ENCODE data around the gene GALM. TPM values are rescaled to one million over a fixed set of nuclear protein-coding genes. Genes with fewer than 3 reads are reported as not detected.
"Not testable (repeated sequence)": the region's sequence is repeated elsewhere in the genome, so short reads cannot be mapped to it uniquely, and the experiment has no call there.

GALM gene
- total RNA-seq, 1 experiment from 2014 or later, result 47.0 TPM

DNA sequence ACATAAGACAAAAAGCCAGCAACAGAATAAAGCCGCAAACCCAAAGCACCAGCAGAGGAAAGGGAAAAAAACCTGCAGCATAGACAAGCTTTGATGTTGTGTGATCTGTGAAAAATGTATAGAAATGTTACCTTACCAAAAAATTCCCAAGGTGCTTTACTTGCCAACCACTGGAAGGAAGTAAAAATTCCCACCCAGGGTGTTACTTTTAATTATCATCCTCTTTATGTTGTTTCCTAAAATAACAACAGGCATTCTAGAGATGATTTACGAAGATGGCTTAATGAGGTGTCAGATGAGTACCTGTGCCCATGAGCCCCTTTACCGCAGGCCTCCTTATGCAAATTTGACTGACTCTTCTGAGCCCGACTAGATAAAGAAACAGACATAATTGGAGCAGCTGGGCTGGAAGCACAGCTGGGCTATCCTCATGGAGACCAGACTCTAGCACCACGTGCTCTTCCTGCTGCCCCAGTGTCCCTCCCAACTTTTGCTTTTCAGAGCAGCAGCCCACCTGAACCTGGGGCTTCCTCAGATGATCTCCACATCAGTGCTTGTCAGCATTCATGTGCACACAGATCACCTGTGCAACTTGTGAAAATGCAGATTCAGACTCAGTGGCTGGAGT lies 43.8 kb downstream of the GALM start:
- DNase-seq (ENCODE audit: low read depth), result no peak

DNA sequence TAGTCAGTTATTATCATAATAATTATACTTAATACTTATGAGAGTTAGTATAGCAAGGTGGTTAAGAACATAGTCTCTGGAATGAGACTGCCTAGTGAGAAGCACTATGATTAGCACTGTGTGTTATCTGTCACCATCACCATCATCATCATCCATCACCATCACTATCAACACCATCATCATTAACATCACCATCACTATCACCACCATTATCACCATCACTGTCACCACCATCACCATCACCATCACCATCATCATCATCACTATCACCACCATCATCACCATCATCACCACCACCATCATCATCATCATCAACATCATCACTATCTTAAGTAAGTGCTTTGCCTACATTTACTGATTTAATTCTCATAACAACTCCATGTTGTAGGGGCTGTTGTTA lies 45.6 kb downstream of the GALM start:
- DNase-seq (ENCODE audit: low read depth), result no peak

- no peak for DNase-seq (ENCODE audit: low read depth)
Observed at GRCh38 chr2:38712413-38712812, 46.5 kb downstream of the GALM start.

GRCh38 chr2:38712871-38713270 lies 47.0 kb downstream of the GALM start:
- peak; percentile 11 for DNase-seq (ENCODE audit: low read depth)

DNA sequence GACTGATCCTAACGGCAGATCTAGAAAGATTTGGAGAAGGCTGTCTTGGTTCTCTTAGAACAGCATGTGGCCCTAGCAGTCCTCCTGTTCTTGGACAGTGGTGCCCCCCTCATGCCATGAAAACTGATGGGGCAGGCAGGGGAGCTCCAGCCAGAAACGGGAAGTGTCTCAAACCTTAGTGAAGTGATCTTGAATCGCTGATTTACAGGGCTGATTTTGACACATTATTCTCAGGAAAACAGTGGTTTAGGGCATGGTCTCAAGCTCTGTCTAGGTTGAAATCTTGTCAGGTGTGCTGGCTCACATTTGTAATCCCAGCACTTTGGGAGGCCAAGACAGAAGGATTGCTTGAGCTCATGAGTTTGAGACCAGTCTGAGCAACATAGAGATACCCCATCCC lies 47.4 kb downstream of the GALM start:
- DNase-seq (ENCODE audit: low read depth), result no peak

DNA sequence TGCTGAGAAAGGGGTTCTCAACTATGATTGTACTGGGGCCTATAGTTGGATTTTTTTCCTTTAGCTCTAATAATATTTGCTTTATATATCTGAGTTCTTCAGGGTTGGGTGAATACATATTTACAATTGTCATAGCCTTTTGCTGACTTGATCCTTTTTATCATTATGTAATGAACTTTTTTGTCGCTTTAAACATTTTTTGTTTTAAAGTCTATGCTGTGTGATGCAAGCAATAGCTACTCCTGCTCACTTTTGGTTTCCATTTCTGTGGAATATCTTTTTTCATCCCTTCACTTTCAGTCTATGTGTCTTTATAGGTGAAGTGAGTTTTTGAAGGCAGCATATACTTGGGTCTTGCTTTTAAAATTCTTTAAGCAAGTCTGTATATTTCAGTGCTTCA lies 49.0 kb downstream of the GALM start:
- DNase-seq (ENCODE audit: low read depth), result not testable (repeated sequence)

DNA sequence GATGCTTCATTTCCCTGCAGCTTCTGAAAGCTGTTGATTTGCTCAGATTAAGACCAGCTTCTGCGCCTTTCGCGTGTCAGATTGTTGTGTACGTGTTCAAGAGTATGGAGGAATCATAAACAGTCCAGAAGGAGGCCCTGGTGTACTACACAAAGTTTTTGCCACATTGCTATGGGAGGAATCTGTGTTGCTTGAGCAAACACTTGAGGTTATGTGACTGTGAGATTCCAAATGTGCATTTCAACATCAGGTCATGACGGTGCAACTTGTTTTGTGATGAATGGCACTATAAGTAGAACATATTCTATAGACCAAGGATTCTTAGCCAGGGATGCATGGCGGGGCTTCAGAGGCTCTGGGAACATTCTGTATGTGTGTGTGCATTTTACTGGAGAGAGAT lies 50.3 kb downstream of the GALM start:
- DNase-seq (ENCODE audit: low read depth), result no peak

DNA sequence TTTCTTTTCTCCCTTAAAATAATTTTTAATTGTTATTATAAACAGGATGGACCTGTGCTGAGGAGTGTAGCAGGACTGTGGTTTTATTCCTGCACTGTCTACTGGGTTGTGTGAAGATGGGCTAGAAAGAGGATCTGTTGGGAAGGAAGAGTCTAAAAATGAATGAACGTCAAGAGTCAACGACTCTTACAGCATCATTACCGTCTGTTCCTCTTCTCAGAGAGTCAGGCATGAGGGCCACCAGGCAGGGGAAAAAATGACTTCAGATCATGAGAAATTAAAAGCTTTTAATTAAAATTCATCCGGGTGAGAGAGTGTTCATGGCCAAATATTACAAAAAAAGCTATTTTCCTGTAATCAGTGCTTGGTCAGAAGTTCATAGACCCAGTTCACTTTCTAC lies 52.7 kb downstream of the GALM start:
- DNase-seq (ENCODE audit: low read depth), result no peak

DNA sequence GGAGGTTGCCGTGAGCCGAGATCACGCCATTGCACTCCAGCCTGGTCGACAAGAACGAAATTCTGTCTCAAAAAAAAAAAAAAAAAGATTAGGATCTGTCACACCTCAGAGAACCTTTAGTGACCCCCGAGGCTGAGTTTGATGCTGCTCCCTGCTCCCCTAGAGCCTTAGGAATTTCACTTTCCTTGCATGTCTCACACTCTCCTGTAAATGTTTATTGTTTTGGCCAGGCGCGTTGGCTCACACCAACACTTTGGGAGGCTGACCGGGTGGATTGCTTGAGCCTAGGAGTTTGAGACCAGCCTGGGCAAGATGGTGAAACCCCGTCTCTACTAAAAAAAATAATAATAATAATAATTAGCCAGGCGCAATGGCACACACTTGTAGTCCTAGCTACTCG lies 53.8 kb downstream of the GALM start:
- DNase-seq (ENCODE audit: low read depth), result no peak

DNA sequence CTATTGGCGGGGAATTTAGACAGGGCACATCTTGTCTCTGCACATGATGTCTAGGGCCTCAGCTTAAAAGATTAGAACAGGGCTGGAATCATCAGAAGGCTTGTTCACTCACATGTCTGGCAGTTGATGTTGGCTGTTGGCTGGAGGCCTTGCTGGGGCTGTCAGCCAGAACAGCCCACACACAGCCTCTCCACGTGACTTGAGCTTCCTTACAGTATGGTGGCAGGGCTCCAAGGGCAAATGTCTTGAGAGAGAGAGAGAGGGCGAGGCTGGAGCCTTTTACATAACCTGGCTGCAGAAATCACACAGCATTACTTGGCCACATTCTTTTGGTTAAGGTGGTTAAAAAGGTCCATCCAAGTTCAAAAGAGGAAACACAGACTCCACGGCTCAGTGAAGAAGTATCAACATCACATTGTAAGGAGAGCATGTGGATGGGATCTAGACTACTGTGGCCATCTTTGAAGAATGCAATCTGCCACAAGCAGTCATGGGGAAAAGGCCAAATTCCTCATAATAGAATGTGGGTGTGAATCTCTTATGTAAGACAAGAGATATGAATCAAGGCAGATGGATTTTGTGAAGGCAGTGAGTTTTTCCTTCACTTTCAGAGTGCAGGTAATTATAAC lies 54.8 kb downstream of the GALM start:
- DNase-seq (ENCODE audit: low read depth), result peak; percentile 98

- no peak for DNase-seq (ENCODE audit: low read depth)
Observed at GRCh38 chr2:38722271-38723061, 56.6 kb downstream of the GALM start.

GRCh38 chr2:38723173-38723572 lies 57.3 kb downstream of the GALM start:
- DNase-seq (ENCODE audit: low read depth), result no peak

GRCh38 chr2:38727661-38728060 lies 61.7 kb downstream of the GALM start:
- DNase-seq (ENCODE audit: low read depth), result no peak

- DNase-seq (ENCODE audit: low read depth), result no peak
Observed at GRCh38 chr2:38728694-38729093, 62.8 kb downstream of the GALM start.

- DNase-seq (ENCODE audit: low read depth), result no peak
Observed at GRCh38 chr2:38731090-38731489, 65.2 kb downstream of the GALM start.

GRCh38 chr2:38731684-38732221 lies 65.8 kb downstream of the GALM start:
- no peak for DNase-seq (ENCODE audit: low read depth)

- no peak for DNase-seq (ENCODE audit: low read depth)
Observed at GRCh38 chr2:38733300-38733971, 67.5 kb downstream of the GALM start.

GRCh38 chr2:38734299-38735058 lies 68.6 kb downstream of the GALM start:
- no peak for DNase-seq (ENCODE audit: low read depth)

- DNase-seq (ENCODE audit: low read depth), result no peak
Observed at GRCh38 chr2:38735999-38736320, 70.0 kb downstream of the GALM start.

DNA sequence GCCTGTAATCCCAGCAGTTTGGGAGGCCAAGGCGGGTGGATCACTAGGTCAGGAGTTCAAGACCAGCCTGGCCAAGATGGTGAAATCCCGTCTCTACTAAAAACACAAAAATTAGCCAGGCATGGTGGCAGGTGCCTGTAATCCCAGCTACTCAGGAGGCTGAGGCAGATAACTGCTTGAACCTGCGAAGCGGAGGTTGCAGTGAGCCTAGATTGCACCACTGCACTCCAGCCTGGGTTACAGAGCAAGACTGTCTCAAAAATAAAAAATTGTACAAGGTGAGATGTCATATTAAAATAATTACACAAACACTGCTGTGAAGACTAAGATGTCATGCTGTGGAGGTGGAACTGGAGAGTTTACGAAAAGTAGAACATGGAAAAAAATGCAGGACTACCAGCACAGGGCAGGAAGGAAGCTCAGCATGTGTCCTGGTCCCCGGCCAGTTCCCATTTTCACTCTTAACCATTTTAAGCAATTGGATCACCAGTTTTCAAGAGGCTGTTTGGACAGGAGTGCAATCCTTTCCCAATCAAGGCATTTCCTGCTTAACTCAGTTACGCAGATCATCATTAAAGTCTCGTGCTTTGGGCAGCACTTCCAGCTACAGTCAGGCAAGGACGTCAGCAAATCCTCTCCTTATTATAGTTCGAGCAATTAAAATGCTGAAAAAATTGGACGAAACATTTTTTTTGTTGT lies 71.2 kb downstream of the GALM start:
- not testable (repeated sequence) for DNase-seq (ENCODE audit: low read depth)

- DNase-seq (ENCODE audit: low read depth), result no peak
Observed at GRCh38 chr2:38737925-38738324, 72.0 kb downstream of the GALM start.

Measured in RPMI7951 (cell line).